GM18508 (cell line): Measurements from ENCODE around the gene MRPL49.

Source experiments
- ATAC-seq: cut with Tn5 transposase; IDR thresholded peaks from one replicate; pipeline ENCODE4 v1.9.1; 2021; ENCODE audit warnings: moderate number of reproducible peaks; ENCODE audit not compliant: insufficient read depth, unreplicated experiment

Gene MRPL49

DNA sequence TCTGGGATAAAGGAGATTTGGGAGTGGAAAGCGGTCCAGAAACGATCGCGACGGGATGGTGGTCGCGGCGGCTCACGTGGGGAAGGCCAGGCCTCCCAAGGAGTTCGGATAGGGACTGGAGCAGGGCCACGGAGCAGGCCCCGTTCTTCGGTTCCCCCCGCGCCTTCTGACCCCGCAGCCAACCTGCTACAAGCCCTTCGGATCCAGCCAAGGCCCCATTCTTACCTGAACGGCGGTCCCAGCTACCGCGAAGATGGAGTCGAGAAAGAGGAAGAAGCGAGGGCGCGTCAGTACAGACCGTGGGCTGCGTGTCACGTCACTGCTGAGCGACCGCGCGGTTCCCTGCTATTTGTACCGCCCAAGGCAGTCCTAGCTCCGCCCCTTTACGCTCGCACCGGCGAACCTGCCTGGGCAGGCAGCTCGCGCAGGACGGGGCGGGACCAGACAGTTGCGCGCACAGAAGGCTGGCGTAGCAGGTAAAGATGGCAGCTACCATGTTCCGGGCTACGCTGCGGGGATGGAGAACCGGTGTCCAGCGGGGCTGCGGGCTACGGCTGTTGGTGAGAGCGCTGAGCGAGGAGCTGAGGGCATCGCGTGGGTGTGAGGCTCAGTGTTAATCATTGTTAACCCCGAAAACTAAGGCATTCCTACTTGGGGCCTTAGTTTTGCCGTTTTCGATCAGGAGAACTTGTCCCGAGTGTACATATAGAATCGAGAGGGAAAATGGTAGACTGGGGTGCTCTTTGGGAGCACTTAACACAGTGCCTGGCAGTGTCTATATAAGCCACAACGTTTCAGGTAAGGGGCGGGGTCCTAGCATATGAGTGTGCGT lies at the start of gene MRPL49, which contains the start of gene FAU:
Gene MRPL49, plus strand, starts transcription at position 457 of the 832 bp plus-strand sequence. Its CDS starts 26 bp downstream, at position 483.
Gene FAU, minus strand, starts transcription at position 270 of the 832 bp plus-strand sequence. CDS start 321 bp downstream, outside the sequence.
- ATAC-seq, result peak; percentile 50

DNA sequence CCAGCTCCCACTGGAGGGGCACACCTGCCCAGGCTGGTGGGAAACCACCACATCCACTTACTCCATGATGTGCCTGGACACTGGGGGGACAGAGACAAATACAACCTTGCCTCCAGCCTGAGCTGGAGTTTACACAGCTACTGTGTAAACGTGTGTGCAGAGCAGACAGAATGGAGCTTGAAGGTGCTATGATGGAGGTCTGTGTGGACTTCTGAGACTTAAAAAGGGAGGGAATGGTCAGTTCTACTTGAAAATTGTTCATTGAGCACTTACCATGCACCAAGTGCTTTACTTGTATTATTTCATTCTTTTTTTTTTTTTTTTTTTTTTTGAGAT lies 49.5 kb upstream of the MRPL49 start:
- ATAC-seq, result no peak

DNA sequence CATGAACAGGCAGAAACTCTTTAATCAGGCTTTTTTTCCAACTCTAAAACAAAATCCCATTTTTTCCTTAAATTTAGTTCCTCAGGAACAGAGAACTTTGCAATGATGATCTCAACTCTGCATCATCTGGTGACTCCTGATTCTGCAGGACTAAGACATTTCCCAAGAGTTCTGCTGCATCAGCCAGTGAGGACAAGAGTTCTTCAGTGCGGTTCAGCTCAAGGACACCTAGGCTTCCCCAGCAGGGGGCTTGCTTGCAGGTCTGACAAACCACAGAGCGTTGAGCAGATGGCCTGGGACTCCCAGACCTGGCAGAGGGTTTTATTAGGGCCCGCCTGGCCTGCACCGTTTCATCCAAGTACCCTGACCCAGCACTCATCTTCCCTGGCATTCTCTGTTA lies 44.7 kb upstream of the MRPL49 start:
- ATAC-seq, result no peak

DNA sequence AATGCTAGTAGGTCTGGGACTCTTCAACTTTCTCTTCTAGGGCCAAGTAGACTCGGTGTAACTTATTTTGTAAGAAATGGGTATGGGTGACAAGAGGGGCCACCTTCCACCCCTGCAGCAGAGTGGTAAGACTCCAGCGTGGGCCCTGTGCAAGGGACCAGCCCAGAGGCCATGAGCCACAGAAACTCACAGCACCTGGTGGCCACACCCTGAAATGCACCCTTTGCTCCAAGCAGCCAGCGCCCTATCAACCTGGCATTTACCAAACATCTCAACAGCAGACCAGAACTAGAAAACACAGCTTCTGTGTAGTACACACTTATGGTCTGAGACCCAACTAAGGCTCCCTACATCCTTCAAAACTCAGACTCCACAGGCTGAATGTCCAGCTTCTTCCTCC lies 44.0 kb upstream of the MRPL49 start:
- ATAC-seq, result no peak

DNA sequence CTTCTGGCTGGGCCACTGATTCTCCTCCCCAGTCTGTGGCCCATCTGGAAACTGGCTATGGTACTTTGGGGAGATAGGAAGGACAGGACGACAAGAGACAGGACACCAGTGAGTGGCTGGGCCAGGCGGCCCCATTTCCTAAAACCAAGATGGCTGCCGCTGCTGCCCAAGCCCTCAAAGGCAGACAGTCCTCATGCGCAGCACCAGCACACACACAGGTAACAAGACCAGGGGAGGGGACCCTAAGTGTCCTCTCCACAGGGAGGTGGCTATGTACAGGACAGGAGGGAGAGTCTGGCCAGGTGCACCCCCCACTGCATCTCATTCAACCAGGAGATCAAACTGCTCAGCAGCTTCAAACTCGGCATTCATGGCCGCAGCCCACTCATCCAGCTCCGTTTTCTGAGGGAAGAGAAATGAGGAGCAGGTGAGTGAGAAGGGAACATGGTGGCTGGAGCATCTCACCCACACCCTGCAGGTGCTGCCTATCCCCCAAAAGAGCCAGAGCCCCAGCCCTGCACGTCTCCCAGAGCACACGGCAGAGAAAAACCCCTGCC lies 43.3 kb upstream of the MRPL49 start:
- no peak for ATAC-seq

DNA sequence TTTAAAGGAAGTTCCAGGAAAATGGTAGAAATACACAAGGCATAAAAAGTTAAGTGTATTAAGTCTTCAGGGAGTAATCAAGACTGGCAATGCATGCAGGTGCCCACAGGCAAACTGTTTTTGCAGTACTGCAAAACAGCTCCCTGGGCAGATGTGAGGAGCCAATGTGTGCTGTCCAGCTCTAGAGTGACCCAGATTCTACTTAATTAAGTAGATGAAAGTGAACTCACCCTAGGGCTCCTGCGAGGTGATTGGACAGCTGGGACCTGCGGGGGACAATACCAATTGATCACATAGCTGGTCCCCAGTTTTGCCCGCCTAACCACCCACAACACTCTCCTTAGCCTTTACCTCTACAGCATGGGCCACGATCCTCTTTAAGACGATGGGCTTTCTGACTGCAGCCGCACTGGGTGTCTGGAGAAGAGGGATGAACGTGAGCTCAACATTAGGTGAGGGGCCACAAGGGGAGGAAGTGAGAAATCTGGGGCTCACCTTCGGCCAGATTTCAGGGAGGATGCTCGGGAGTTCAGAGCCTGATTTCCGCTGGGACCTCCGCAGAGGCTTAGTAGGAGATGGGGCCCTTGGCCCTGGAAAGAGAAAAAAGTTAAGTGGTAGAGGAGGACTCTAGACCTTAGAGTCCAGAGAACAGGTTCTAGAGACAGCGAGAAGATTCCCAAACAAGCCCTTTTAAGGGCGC lies 38.8 kb upstream of the MRPL49 start:
- ATAC-seq, result no peak

DNA sequence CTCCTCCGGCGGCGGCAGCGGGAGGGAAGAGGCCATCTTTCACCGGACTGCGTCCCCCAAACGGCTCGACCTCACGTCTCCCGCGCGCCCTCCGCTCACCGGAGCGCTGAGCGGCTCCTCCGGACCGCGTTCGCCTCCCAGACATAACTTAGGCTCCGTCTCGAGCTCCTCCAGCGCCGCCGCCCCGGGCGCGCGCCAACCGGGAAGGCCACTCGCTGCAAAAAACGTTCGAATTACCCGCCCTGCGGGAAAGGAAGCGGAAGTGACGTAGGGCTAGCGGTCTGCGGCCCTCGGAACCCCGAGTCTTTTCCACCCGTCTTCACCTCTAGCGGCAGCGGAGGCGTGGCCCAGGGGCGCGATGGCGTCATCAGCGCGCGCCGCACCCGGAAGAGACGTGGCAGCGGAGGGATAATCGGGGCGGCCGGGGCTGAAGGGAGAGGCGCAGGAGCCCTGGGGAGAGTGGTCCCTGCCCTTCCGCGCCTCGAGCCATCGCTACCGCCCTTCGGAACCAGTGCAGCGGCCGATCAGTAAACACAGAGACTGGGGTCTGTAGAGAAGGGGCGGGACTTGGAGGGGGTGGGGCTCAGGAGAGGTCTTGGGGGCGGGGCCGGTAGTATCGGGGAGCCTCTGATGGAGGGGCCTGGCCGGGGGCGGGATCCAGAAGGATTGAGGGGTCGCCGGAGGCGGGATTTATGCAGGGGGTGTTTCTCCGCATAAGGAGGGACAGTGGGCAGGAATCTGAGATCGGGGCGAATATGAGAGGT lies 38.1 kb upstream of the MRPL49 start, which contains the start of the genes CDCA5 and ZFPL1:
Gene CDCA5, minus strand, starts transcription at position 207 of the 764 bp plus-strand sequence. Its CDS starts 62 bp downstream, at position 145.
Gene ZFPL1, plus strand, starts transcription at position 389 of the 764 bp plus-strand sequence. CDS start 477 bp downstream, outside the sequence.
- no peak for ATAC-seq

DNA sequence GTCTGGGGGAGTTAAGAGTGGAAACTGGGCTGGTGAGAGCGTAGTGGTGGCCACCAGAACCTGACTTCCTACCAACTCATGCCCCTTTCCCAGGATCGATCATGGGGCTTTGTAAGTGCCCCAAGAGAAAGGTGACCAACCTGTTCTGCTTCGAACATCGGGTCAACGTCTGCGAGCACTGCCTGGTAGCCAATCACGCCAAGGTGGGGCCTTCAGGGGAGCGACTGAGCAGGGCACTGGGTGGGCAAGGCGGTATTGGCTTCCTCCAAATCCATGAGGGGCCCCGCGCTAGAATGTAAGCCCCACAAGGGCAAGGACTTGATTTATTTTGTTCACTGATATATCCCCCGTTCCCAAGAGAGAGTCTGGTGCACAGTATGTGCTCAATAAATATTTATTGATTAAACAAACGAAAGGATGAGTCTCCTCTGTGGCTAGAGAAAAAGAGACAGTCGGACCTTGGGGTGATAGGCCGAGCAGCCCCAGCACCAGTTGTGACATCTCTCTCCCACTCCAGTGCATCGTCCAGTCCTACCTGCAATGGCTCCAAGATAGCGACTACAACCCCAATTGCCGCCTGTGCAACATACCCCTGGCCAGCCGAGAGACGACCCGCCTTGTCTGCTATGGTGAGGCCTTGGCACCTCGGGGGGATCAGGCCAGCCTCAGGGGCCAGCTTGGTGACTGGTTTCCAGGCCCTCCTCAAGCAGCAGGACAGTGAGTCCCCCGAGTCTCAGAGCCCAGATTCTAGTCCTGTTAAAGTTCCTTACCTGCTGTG lies 37.3 kb upstream of the MRPL49 start:
- no peak for ATAC-seq

DNA sequence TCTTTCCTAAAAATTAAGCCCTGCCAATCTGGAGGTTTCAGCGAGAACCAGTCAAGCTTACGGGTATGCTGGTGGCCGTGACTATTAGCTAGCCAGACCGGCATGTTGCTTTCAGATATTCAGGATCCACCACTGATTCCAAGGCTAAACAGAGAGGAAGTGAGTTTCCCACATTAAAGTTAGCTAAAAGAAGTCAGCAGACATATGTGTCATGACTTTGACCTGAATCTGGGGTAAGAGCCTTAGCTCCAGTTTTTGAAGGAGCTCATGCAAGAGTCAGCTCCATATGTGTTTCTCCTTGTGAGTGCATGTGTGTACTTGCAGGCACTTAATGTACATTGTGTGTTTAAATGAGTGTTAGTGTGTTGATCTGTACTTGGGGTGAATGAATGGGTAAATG lies 36.7 kb upstream of the MRPL49 start:
- no peak for ATAC-seq

DNA sequence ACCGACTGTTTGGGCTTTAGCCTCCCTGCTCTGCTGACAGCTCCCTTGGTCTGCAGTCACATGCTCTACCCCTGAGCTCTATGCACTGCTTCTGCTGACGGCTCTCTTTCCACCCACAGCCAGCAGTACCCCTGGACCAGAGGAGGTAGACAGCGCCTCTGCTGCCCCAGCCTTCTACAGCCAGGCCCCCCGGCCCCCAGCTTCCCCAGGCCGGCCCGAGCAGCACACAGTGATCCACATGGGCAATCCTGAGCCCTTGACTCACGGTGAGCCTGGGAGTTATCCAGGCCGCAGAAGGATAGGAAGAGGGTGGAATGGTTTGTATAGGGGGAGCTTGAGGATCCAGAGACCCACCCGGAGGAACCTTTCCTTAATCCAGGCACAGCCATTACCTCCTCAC lies 35.3 kb upstream of the MRPL49 start:
- ATAC-seq, result no peak

DNA sequence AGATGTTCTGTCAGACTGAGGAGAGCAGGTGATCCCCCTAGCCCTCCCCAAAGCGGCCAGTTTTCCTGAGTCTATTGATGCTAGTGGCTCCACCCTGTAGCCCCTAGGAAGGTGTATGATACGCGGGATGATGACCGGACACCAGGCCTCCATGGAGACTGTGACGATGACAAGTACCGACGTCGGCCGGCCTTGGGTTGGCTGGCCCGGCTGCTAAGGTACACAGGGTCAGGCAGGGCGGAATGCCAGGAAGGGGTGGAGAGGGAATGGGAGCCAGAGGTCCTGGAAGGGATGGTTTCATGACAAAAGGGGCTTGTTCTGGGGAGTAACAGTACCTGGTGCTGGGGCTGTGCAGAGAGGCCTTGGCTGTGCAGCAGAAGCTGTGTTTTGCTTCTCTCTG lies 34.9 kb upstream of the MRPL49 start:
- no peak for ATAC-seq

DNA sequence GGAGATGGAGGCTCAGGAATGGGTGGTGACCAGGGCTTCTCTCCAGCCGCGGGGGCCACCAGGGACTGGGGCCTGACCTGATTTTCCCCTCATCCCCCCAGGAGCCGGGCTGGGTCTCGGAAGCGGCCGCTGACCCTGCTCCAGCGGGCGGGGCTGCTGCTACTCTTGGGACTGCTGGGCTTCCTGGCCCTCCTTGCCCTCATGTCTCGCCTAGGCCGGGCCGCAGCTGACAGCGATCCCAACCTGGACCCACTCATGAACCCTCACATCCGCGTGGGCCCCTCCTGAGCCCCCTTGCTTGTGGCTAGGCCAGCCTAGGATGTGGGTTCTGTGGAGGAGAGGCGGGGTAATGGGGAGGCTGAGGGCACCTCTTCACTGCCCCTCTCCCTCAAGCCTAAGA lies 34.3 kb upstream of the MRPL49 start:
- ATAC-seq, result no peak

DNA sequence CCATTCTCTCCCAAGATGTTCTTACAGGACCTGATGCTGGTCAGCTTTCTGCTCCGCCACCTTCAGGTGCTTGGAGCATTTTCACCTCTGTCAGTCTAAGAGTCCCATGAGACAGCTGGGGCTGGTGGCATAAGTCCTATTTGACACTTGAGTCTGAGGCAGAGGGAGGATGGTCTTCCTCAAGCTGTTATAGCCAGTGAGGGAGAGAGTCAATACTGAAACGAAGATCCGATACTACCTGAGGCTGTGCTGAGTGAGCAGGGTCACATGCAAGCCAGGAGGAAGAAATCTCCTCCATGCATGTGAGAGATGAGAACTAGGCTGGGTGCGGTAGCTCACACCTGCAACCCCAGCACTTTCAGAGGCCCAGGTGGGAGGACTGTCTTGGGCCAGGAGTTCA lies 32.5 kb upstream of the MRPL49 start:
- no peak for ATAC-seq

DNA sequence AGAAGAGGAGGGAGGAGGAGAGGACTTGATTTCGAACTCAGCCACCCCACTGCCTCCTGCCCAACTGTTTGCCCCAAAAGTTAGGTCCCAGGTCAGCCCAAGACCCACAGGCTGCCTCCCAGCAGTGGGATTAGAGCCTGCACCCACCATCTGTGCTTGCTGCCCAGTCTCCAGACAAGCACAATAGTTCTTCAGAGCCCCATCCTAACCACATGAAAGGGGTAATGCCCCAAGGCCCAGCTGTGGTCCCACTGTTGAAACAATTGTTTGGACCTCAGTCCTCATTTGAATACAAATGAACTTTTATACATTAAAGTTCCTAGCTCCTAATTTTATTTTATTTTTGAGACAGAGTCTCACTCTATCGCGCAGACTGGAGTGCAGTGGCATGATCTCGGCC lies 31.5 kb upstream of the MRPL49 start:
- no peak for ATAC-seq

DNA sequence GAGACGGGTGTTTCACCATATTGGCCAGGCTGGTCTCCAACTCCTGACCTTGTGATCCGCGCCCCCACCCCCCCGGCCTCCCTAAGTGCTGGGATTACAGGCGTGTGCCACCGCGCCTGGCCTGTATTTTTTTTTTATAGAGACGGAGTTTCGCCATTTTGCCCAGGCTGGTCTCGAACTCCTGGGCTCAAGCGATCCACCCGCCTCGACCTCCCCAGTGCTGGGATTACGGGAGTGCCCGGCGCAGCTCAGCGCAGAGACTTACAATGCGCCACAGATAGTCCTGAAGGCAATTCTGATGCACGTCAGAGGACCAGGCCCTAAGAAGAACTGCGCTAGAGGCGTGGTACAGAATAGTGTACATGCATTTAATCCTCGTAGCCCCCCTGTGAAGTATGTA lies 26.7 kb upstream of the MRPL49 start:
- no peak for ATAC-seq

DNA sequence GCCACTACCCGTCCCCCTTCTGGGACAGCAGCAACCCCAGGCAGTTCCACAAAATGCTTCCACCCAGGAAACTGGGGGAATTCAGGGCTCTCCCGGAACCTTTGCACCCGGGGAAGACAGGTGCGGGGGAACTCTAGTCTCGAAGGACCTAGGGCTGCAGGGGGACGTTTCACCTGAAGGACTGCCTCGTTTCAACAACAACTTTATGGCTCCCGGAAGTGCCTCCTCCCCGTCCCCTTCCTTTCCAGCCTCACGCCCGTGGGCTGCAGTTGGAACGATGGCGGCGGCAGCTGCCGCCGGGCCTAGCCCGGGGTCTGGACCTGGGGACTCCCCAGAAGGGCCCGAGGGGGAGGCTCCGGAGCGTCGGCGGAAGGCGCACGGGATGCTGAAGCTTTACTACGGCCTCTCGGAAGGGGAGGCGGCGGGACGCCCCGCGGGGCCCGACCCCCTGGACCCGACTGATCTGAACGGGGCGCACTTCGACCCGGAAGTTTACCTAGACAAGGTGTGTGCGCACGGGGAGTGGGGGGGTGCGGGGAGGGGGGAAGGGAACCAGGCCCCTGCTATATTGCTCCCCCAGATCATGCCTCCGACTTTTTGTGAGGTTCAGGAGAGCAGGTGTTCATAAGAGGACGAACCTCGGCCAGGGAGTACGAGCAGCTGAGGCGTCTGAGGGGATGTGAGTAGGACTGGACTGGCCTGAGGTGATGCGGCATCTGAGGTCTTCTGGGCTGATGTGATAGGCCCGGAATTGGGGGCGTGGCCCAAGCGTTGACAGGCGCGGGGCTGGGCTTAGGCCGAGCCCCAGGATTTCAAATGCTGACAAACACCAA lies 25.9 kb upstream of the MRPL49 start, which contains the start of gene VPS51:
Gene VPS51, plus strand, starts transcription at position 241 of the 833 bp plus-strand sequence. Its CDS starts 37 bp downstream, at position 278.
- peak; percentile 59 for ATAC-seq

DNA sequence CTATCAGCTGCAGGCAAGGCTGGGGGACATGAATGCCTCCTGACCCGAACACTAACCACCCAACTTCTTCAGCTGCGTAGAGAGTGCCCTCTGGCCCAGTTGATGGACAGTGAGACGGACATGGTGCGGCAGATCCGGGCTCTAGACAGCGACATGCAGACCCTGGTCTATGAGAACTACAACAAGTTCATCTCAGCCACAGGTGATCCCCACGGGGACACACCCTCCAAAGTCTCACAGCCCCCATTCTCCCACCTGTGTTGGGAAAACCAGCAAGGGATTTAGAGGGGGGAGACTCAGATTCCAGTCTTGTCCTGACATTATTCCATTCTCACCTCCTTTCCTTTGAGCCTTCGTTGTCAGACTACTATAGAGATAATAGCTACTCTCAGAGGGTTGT lies 25.2 kb upstream of the MRPL49 start:
- no peak for ATAC-seq

DNA sequence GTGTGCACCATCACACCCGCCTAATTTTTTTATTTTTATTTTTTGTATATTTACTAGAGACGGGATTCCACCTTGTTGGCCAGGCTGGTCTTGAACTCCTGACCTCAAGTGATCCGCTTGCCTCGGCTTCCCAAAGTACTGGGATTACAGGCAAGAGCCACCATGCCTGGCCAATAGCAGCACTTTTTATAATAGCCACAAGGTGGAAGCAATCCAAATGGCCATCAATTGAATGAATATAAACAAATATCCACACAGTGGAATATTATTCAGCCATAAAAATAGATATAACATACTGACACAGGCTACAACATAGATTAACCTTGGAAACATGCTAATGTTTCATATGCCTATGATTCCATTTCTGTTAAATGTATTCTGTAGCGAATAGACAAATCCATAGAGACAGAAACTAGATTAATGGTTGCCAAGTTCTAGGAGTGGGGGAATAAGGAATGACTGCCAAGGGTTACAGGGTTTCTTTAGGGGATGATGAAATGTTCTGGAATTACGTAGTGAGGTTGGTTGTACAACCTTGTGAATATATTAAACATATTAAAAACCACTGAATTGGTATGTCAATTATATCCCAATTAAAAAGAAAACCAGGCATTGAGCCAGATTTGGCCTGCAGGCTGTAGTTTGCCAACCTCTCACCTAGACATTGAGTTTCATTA lies 21.3 kb upstream of the MRPL49 start:
- ATAC-seq, result no peak
